Glutamatergic neuron (in vitro differentiated cells): Measurements from ENCODE around the gene CTBP2. TPM values are rescaled to one million over a fixed set of nuclear protein-coding genes. Genes with fewer than 3 reads are reported as not detected.

ENCODE experiments used
- DNase-seq: peaks from one replicate; pipeline ENCODE4 v3.0.0; 2022
- H3K27ac Mint-ChIP-seq: one replicate; pipeline ENCODE4 v1.8.0; 2020; ENCODE audit warnings: mild to moderate bottlenecking, mixed read lengths, inconsistent platforms; ENCODE audit not compliant: unreplicated experiment
- H3K27me3 Mint-ChIP-seq: one replicate; pipeline ENCODE4 v1.8.0; 2020; ENCODE audit warnings: mild to moderate bottlenecking, moderate library complexity, mixed read lengths, inconsistent platforms; ENCODE audit not compliant: unreplicated experiment
- H3K36me3 Mint-ChIP-seq: one replicate; pipeline ENCODE4 v1.8.0; 2020; ENCODE audit warnings: mild to moderate bottlenecking, mixed read lengths, inconsistent platforms; ENCODE audit not compliant: unreplicated experiment
- H3K4me1 Mint-ChIP-seq: one replicate; pipeline ENCODE4 v1.8.0; 2020; ENCODE audit warnings: mild to moderate bottlenecking, low read depth, mixed read lengths, inconsistent platforms; ENCODE audit not compliant: unreplicated experiment
- H3K4me3 Mint-ChIP-seq: one replicate; pipeline ENCODE4 v1.8.0; 2020; ENCODE audit warnings: mild to moderate bottlenecking, mixed read lengths, inconsistent platforms; ENCODE audit not compliant: unreplicated experiment
- H3K9me3 Mint-ChIP-seq: one replicate; pipeline ENCODE4 v1.8.0; 2020; ENCODE audit warnings: mild to moderate bottlenecking, moderate library complexity, mixed read lengths, inconsistent platforms; ENCODE audit not compliant: unreplicated experiment
- CTCF ChIP-seq: fragments of 200-600 bp; sonication (generic); IDR thresholded peaks from one replicate; pipeline ENCODE4 v1.5.0; 2021; ENCODE audit not compliant: partially characterized antibody, unreplicated experiment
- total RNA-seq: library from RNA; stranded (reverse); fragmentation: NEBNext Ultra II Directional; extraction: Animal tissue kit (Norgen Biotek cat#: 25700); gene quantifications from one replicate; pipeline ENCODE4 v1.2.1, GENCODE V29; 2021; ENCODE audit not compliant: unreplicated experiment

The CTBP2 gene
- total RNA-seq, 1 donor from 2014 or later: 174 TPM

- H3K4me3 Mint-ChIP-seq: peak overlapping the region; percentile 23
- peaks cover 18% of the 10 kb centered on the region for H3K36me3 Mint-ChIP-seq
- peak overlapping the region; percentile 76 for H3K27ac Mint-ChIP-seq
- peaks cover 12% of the 10 kb centered on the region for H3K27me3 Mint-ChIP-seq
- no peak for DNase-seq
- TF ChIP-seq CTCF: no peak
- H3K4me1 Mint-ChIP-seq: peaks cover 54% of the 10 kb centered on the region
- H3K9me3 Mint-ChIP-seq: peaks cover 27% of the 10 kb centered on the region
These were observed 84.1 kb downstream of the CTBP2 start for GRCh38 chr10:125076121-125076825.

GRCh38 chr10:125073996-125074395, 86.4 kb downstream of the CTBP2 start:
- no peak overlapping the region for H3K4me3 Mint-ChIP-seq
- TF ChIP-seq CTCF: no peak
- no peak overlapping the region for H3K27ac Mint-ChIP-seq
- H3K36me3 Mint-ChIP-seq: peaks cover 18% of the 10 kb centered on the region
- DNase-seq: no peak
- H3K4me1 Mint-ChIP-seq: peaks cover 35% of the 10 kb centered on the region
- peaks cover 10% of the 10 kb centered on the region for H3K9me3 Mint-ChIP-seq
- H3K27me3 Mint-ChIP-seq: no peaks in the 10 kb centered on the region

- Mint-ChIP-seq H3K4me1 (peaks cover 37% of the 10 kb centered on the region), H3K27ac (peak overlapping the region; percentile 45), H3K9me3 (peaks cover 13% of the 10 kb centered on the region), H3K4me3 (no peak overlapping the region), H3K27me3 (peaks cover 2% of the 10 kb centered on the region), H3K36me3 (peaks cover 18% of the 10 kb centered on the region)
- TF ChIP-seq CTCF: no peak
- no peak for DNase-seq
These were observed 87.6 kb downstream of the CTBP2 start for GRCh38 chr10:125072794-125073193.

GRCh38 chr10:125071008-125071407, 89.4 kb downstream of the CTBP2 start:
- peaks cover 11% of the 10 kb centered on the region for H3K36me3 Mint-ChIP-seq
- peaks cover 12% of the 10 kb centered on the region for H3K9me3 Mint-ChIP-seq
- TF ChIP-seq CTCF: no peak
- H3K4me1 Mint-ChIP-seq: peaks cover 40% of the 10 kb centered on the region
- no peak for DNase-seq
- peaks cover 2% of the 10 kb centered on the region for H3K27me3 Mint-ChIP-seq
- H3K4me3 Mint-ChIP-seq: no peak overlapping the region
- H3K27ac Mint-ChIP-seq: no peak overlapping the region

- H3K4me3 Mint-ChIP-seq: no peak overlapping the region
- H3K36me3 Mint-ChIP-seq: no peaks in the 10 kb centered on the region
- no peak for TF ChIP-seq CTCF
- peak overlapping the region; percentile 48 for H3K27ac Mint-ChIP-seq
- no peak for DNase-seq
- peaks cover 14% of the 10 kb centered on the region for H3K9me3 Mint-ChIP-seq
- H3K4me1 Mint-ChIP-seq: peaks cover 43% of the 10 kb centered on the region
- H3K27me3 Mint-ChIP-seq: peaks cover 5% of the 10 kb centered on the region
These were observed 92.0 kb downstream of the CTBP2 start for GRCh38 chr10:125068406-125068805.
